Brain microvascular endothelial cell (primary cell): ENCODE measurements around the gene IL2RG.

Experiments used
- DNase-seq: peaks from one replicate; pipeline ENCODE4 v3.0.0-alpha.2; 2020
- H3K27ac ChIP-seq: fragments of 250-450 bp; sonication (Bioruptor Pico); 2 replicates; pipeline ENCODE4 v1.5.1; 2020; ENCODE audit warnings: mild to moderate bottlenecking, moderate library complexity
- H3K27me3 ChIP-seq: fragments of 250-450 bp; sonication (Bioruptor Pico); replicated peaks from 2 replicates; pipeline ENCODE4 v1.5.1; 2020; ENCODE audit warnings: mild to moderate bottlenecking
- H3K36me3 ChIP-seq: fragments of 250-450 bp; sonication (Bioruptor Pico); replicated peaks from 2 replicates; pipeline ENCODE4 v1.5.1; 2020; ENCODE audit warnings: mild to moderate bottlenecking
- H3K4me3 ChIP-seq: 2 replicates; pipeline ENCODE4 v1.5.1; 2011; ENCODE audit warnings: low read depth, mild to moderate bottlenecking, control low read depth, low read length, moderate library complexity
- CTCF ChIP-seq: IDR thresholded peaks from 2 replicates; pipeline ENCODE4 v1.5.1; 2011; ENCODE audit warnings: low read depth, mild to moderate bottlenecking, moderate library complexity, low read length, control low read depth, inconsistent platforms; ENCODE audit errors: missing control alignments
- in situ Hi-C: cut with HindIII; loops from 2 replicates; pipeline ENCODE4 v1.10.0; 2017; ENCODE audit warnings: low sequenced_read_pairs, low pct_ligation_motif_present

IL2RG gene

GRCh38 chrX:71060127-71060526 lies 51.2 kb downstream of the IL2RG start:
- no peak overlapping the region for H3K4me3 ChIP-seq
- TF ChIP-seq CTCF, result no peak
- no peaks in the 10 kb centered on the region for H3K27me3 ChIP-seq
- peaks cover 2% of the 10 kb centered on the region for H3K36me3 ChIP-seq
- H3K27ac ChIP-seq, result no peak overlapping the region
- in situ Hi-C loops, result no loop called here
- DNase-seq, result no peak

- Histone ChIP-seq H3K27me3 (no peaks in the 10 kb centered on the region), H3K4me3 (no peak overlapping the region), H3K36me3 (peaks cover 2% of the 10 kb centered on the region), H3K27ac (no peak overlapping the region)
- TF ChIP-seq CTCF, result no peak
- in situ Hi-C loops, result no loop called here
- no peak for DNase-seq
Observed at GRCh38 chrX:71057848-71058530, 53.4 kb downstream of the IL2RG start.
